Stimulated activated CD8-positive, alpha-beta memory T cell treated with anti-CD3 and anti-CD28 coated beads, Interleukin-7, amount 100 ng/mL, for 1 hour (primary cell): ENCODE results near the gene CGB3.

ENCODE experiments used
- DNase-seq, 2 donors: peaks; one replicate each; pipeline ENCODE4 v3.0.0-alpha.2; 2020; ENCODE audit warnings: low read depth in 2 of 2

CGB3 gene

GRCh38 chr19:49016067-49016839 lies 7.9 kb downstream of the CGB3 start:
- DNase-seq, result no peak

- DNase-seq, result no peak
Measured at GRCh38 chr19:49014870-49015255, 9.3 kb downstream of the CGB3 start.

DNA sequence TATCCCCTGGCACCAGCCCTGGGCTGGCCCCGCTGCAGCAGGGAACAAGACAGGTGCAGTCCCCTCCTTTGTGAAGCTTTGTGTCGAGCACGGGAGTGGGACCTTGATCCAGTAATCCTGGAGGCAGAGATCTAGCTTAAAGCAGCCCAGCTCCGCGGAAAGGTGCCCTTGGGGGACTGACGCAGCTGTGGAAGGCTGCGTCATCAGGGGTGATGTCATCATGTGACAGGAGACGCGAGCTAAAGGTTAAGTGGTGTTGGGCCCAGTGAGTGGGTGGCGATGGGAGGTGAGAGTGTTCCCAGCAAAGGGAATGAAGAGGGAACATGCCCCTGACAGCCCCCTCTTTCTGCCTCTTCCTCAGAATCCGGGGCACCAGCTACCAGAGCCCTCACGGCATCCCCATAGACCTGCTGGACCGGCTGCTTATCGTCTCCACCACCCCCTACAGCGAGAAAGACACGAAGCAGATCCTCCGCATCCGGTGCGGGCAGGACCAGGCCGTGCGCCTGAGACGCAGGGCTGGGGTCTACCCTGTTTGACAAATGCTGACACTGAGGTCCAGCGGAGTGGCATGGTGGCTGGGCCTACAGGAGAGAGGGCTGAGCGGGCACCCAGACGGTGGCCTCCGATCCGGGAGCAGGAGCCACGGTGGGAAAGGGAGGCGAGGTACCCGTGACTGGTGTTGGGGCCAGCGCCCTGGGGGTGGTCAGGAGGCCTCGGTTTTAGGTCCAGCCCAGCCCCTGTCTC lies 9.8 kb downstream of the CGB3 start:
- no peak for DNase-seq

DNA sequence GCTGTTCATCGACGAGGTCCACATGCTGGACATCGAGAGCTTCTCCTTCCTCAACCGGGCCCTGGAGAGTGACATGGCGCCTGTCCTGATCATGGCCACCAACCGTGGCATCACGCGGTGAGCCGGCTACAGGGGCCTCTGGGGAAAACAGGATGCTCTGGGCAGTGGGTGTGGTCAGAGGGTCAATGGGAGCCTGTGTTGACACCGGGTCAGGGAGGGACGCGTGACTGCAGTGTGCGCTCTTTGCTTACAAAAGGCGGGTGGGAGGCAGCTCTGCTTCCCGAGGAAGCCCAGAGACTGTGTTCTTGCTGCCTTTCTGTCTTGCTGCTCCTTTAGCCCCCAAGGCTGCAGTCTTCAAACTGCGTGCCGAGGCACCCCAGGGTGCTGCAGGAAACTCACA lies 12.9 kb downstream of the CGB3 start:
- DNase-seq, result no peak

DNA sequence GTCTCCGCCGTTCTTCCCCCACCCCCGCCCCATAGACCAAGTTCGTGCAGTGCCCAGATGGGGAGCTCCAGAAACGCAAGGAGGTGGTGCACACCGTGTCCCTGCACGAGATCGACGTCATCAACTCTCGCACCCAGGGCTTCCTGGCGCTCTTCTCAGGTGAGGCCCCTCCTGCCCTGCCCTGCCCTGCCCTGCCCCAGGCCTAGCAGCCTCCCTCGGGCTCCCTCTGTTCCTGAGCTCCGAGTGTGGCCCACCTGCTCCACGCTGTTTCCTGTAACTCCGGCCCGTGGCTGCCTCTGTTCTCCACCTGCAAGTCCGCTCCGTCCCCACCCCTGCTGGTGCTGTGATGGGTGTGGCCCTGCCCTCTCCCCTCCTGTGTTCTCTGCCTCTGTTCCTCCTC lies 13.7 kb downstream of the CGB3 start:
- no peak for DNase-seq

- DNase-seq, result no peak
Measured at GRCh38 chr19:49009828-49010227, 14.3 kb downstream of the CGB3 start.

DNA sequence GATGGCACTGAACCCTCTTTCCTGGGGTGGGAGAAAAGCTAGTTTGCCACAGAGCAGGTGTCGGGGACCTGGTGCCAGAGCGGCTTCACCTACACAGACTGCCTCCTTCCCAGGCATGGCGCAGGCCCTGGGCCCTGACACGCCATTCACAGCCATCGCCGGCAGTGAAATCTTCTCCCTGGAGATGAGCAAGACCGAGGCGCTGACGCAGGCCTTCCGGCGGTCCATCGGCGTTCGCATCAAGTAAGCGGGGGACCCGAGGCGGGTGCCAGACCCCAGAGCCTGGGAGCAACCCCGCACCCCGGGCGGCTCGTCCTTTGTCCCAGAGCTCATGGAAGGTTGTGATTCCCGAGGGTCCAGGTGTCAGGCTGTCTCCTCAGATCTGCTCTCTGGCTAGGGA lies 17.2 kb downstream of the CGB3 start:
- no peak for DNase-seq

GRCh38 chr19:49004964-49005614 lies 19.0 kb downstream of the CGB3 start:
- DNase-seq, result no peak

DNA sequence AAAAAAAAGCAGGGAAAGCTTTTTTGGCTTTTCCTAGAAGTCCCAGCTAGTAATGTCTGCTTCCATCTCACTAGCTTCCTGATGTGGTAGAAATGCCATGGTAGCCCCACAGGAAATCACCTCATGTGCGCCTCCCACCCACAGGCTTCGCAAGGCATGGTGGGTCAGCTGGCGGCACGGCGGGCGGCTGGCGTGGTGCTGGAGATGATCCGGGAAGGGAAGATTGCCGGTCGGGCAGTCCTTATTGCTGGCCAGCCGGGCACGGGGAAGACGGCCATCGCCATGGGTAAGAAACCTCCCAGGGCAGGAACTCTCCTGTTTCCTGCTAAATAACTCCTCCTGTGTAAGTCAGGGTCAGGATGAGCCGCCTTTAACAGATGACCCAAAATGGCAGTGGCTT lies 20.0 kb downstream of the CGB3 start:
- no peak for DNase-seq

- DNase-seq, result peak; percentile 40 to 43
Measured at GRCh38 chr19:48999481-49000325, 24.4 kb downstream of the CGB3 start.

DNA sequence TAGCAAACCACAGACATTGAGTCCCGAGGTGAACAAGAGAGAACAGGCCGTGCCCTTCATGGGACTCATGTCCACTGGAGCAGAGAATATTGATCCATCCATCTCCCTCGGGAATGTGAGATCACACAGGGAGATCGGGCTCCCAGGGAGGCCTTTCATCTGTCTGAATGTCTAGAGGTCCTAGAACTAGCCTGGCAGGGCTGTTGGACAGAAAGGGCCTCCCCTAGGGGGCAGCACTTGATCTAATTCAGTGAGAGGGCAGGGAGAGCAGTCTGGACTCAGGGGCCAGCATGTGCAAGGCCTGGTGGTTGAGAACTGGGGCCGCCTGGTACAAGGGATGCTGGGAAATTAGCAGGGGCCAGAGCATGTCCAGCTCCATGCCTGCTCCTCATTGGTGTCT lies 26.2 kb downstream of the CGB3 start:
- peak in 1 of 2 donors; percentile 23 for DNase-seq

- no peak for DNase-seq
Measured at GRCh38 chr19:48994035-48994386, 30.1 kb downstream of the CGB3 start.

- DNase-seq, result peak; percentile 96 to 97
Measured at GRCh38 chr19:48993175-48994034, 30.7 kb downstream of the CGB3 start, which contains the start of the genes GYS1 and RUVBL2. Gene GYS1 (minus strand): TSS chr19:48993309. CDS start chr19:48993112, 197 bp downstream. Gene RUVBL2 (plus strand): TSS chr19:48993887. CDS start chr19:48993912, 25 bp downstream.

GRCh38 chr19:48992581-48993174 lies 31.5 kb downstream of the CGB3 start:
- no peak for DNase-seq

GRCh38 chr19:48991873-48992580 lies 32.1 kb downstream of the CGB3 start:
- DNase-seq, result no peak

GRCh38 chr19:48991011-48991609 lies 33.0 kb downstream of the CGB3 start:
- DNase-seq, result no peak

GRCh38 chr19:48990400-48990799 lies 33.7 kb downstream of the CGB3 start:
- DNase-seq, result no peak

DNA sequence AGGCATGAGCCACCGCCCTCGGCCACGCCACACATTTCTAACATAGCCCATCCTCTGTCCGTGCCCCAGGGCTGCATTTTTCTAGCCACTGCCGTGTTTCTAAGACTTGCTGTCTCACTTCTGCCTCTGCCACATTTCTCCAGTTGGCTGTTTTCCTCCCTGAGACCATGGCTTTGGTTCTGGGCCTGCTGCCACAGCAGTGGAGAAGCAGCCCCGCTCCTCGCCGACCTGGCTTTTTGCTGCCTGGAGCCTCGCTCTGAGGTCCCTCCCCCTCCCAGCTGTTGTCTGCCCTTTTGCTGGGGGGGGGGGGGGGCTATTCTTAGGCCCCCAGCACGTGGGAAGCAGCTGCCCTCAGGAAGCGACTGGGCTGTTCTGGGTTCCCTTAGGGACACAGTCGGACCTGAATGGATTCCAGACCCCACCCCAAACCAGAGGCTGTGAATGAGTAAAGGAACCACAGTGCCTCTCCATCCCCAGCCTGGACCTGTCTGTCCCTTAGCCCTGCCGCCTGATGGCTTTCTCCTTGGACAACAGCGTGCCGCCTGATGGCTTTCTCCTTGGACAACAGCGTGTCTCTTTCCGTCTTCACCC lies 34.3 kb downstream of the CGB3 start:
- no peak for DNase-seq

GRCh38 chr19:48988860-48989259 lies 35.3 kb downstream of the CGB3 start:
- no peak for DNase-seq
